K562 (cell line): ENCODE measurements around the gene SAMD10. TPM values are rescaled to one million over a fixed set of nuclear protein-coding genes. Genes with fewer than 3 reads are reported as not detected.

Experiments
- CBFA2T2 ChIP-seq: fragments of 450-650 bp; conservative IDR thresholded peaks from 2 replicates; pipeline ENCODE4 v1.6.1; 2017; ENCODE audit warnings: mild to moderate bottlenecking
- CHCHD3 ChIP-seq: fragments of 250-450 bp; sonication (Bioruptor Pico); IDR thresholded peaks from 2 replicates; pipeline ENCODE4 v2.1.2; 2022; ENCODE audit warnings: mild to moderate bottlenecking
- CSDE1 ChIP-seq, 2 experiments: fragments of 450-650 bp; IDR thresholded peaks; 2 replicates each; pipeline ENCODE4 v1.6.1; 2016; ENCODE audit warnings: mild to moderate bottlenecking in 1 of 2
- DDX20 ChIP-seq: fragments of 450-650 bp; IDR thresholded peaks from 2 replicates; pipeline ENCODE4 v1.6.1; 2016; ENCODE audit warnings: missing genetic modification characterization, low read depth, mild to moderate bottlenecking, missing compliant biosample characterization, moderate library complexity
- ELF2 ChIP-seq: fragments of 250-450 bp; sonication (Bioruptor Pico); IDR thresholded peaks from 2 replicates; pipeline ENCODE4 v1.5.0; 2021; ENCODE audit warnings: mild to moderate bottlenecking
- FIP1L1 ChIP-seq: fragments of 200-400 bp; formaldehyde crosslinking; IDR thresholded peaks from 2 replicates; pipeline ENCODE4 v1.6.1; 2018; ENCODE audit warnings: mild to moderate bottlenecking, low read depth, low read length; ENCODE audit not compliant: poor library complexity, severe bottlenecking
- FOS ChIP-seq: IDR thresholded peaks from 3 replicates; pipeline ENCODE4 v1.6.1; 2011; ENCODE audit not compliant: insufficient read length; ENCODE audit errors: extremely low read depth
- JUNB ChIP-seq: fragments of 450-650 bp; formaldehyde crosslinking; conservative IDR thresholded peaks from 2 replicates; pipeline ENCODE4 v1.4.0; 2020; ENCODE audit warnings: mild to moderate bottlenecking
- MAFK ChIP-seq: IDR thresholded peaks from 2 replicates; pipeline ENCODE4 v1.6.1; 2011; ENCODE audit warnings: low read length, improper control_type of control experiment
- MAZ ChIP-seq, 2 experiments: fragments of 450-650 bp in 1 of 2; sonication (generic) in 1 of 2; formaldehyde crosslinking; IDR thresholded peaks in 1 of 2; conservative IDR thresholded peaks in 1 of 2; 2 replicates each; pipeline versions ENCODE4 v1.4.0 to v1.5.0; 2020; ENCODE audit warnings: mild to moderate bottlenecking in 1 of 2, missing genetic modification reagents in 1 of 2
- MEF2D ChIP-seq: conservative IDR thresholded peaks from 2 replicates; pipeline ENCODE4 v1.6.1; 2016; ENCODE audit warnings: low read depth, missing genetic modification characterization, missing compliant biosample characterization
- OTX1 ChIP-seq: fragments of 450-650 bp; formaldehyde crosslinking; IDR thresholded peaks from 2 replicates; pipeline ENCODE4 v1.4.0; 2022; ENCODE audit warnings: mild to moderate bottlenecking
- POLR2AphosphoS5 ChIP-seq: IDR thresholded peaks from 2 replicates; pipeline ENCODE4 v1.6.1; 2011; ENCODE audit warnings: mild to moderate bottlenecking, low read depth, low read length, moderate library complexity; ENCODE audit not compliant: control insufficient read depth, insufficient read depth
- RBM17 ChIP-seq: fragments of 200-400 bp; formaldehyde crosslinking; IDR thresholded peaks from 2 replicates; pipeline ENCODE4 v1.6.1; 2017; ENCODE audit warnings: low read depth, mild to moderate bottlenecking, low read length, borderline replicate concordance
- RBM22 ChIP-seq: fragments of 200-400 bp; formaldehyde crosslinking; IDR thresholded peaks from 2 replicates; pipeline ENCODE4 v1.6.1; 2018; ENCODE audit warnings: low read length, low read depth; ENCODE audit not compliant: poor library complexity, severe bottlenecking
- RHOXF2B ChIP-seq: fragments of 250-450 bp; sonication (Bioruptor Pico); conservative IDR thresholded peaks from 2 replicates; pipeline ENCODE4 v1.5.1; 2021
- SAFB2 ChIP-seq: fragments of 200-400 bp; formaldehyde crosslinking; IDR thresholded peaks from 2 replicates; pipeline ENCODE4 v1.6.1; 2018; ENCODE audit warnings: borderline replicate concordance, low read length, low read depth, moderate library complexity; ENCODE audit not compliant: severe bottlenecking
- SPI1 ChIP-seq: IDR thresholded peaks from 2 replicates; pipeline ENCODE4 v1.6.1; 2011; ENCODE audit warnings: low read depth, low read length, control low read depth, borderline replicate concordance
- SRF ChIP-seq, 2 experiments: fragments of 250-450, 450-650 bp in 1 of 2; sonication (Bioruptor Pico) in 1 of 2; sonication (generic) in 1 of 2; formaldehyde crosslinking; IDR thresholded peaks; 2 replicates each; pipeline versions ENCODE4 v1.5.0 to v1.5.1; 2020 to 2022; ENCODE audit warnings: mild to moderate bottlenecking in 1 of 2, missing genetic modification reagents in 1 of 2
- TAL1 ChIP-seq: fragments of 450-650 bp; IDR thresholded peaks from 2 replicates; pipeline ENCODE4 v1.6.1; 2016; ENCODE audit warnings: mild to moderate bottlenecking
- ZNF133 ChIP-seq: fragments of 250-450 bp; sonication (Bioruptor Pico); IDR thresholded peaks from 2 replicates; pipeline ENCODE4 v1.4.0; 2020; ENCODE audit warnings: mild to moderate bottlenecking
- ZNF143 ChIP-seq: sonication (generic); formaldehyde crosslinking; IDR thresholded peaks from 2 replicates; pipeline ENCODE4 v1.9.0; 2022; ENCODE audit warnings: mild to moderate bottlenecking, missing genetic modification reagents
- ZNF175 ChIP-seq: fragments of 200-800 bp; sonication (Bioruptor generic); IDR thresholded peaks from 2 replicates; pipeline ENCODE4 v1.6.1; 2016; ENCODE audit warnings: low read depth, mild to moderate bottlenecking, missing genetic modification characterization, missing compliant biosample characterization
- ZNF76 ChIP-seq: fragments of 250-450 bp; sonication (Bioruptor Pico); IDR thresholded peaks from 2 replicates; pipeline ENCODE4 v1.4.0; 2020; ENCODE audit warnings: mild to moderate bottlenecking, moderate library complexity, borderline replicate concordance
- ZNF77 ChIP-seq: fragments of 250-450 bp; sonication (Bioruptor Pico); IDR thresholded peaks from 2 replicates; pipeline ENCODE4 v1.5.0; 2020
- polyA plus RNA-seq, 8 experiments: library from polyadenylated mRNA; depleted of rRNA in 4 of 8; stranded (reverse) in 5 of 8; unstranded in 3 of 8; fragments of >200 nt; fragmentation: Nextera tagmentation in 2 of 8; fragmentation: Illumina TruSeq in 1 of 8; extraction: Ambion mirVana in 2 of 8; extraction: Trizol in 1 of 8; gene quantifications; 2 replicates each; pipeline versions ENCODE4 v1.2.1 to v1.2.3, GENCODE V29; 2011 to 2014; ENCODE audit warnings: inconsistent platforms in 1 of 8, missing spikeins in 1 of 8
- total RNA-seq, 7 experiments: library from RNA; depleted of rRNA in 6 of 7; stranded (reverse); fragments of >200 nt in 6 of 7; fragmentation: Illumina TruSeq in 2 of 7; extraction: Trizol in 2 of 7; gene quantifications; 2 replicates each; pipeline versions ENCODE4 v1.2.1 to v1.2.3, GENCODE V29; 2011 to 2021; ENCODE audit warnings: low replicate concordance in 1 of 7
- TF ChIP-seq, protein P1 (sequence below): fragments of 250-450 bp; sonication (Bioruptor Pico); IDR thresholded peaks from 2 replicates; pipeline ENCODE4 v1.5.0; 2021
- TF ChIP-seq, protein P2 (sequence below): sonication (generic); formaldehyde crosslinking; IDR thresholded peaks from 2 replicates; pipeline ENCODE4 v1.8.0; 2022; ENCODE audit warnings: mild to moderate bottlenecking, missing genetic modification reagents

The SAMD10 gene
- total and polyA plus RNA-seq, 9 of the 15 experiments (the other 6 are each of a cell fraction or from before 2014, with no cell fraction given), result 0.37 to 15.2 (median 4.8) TPM

DNA sequence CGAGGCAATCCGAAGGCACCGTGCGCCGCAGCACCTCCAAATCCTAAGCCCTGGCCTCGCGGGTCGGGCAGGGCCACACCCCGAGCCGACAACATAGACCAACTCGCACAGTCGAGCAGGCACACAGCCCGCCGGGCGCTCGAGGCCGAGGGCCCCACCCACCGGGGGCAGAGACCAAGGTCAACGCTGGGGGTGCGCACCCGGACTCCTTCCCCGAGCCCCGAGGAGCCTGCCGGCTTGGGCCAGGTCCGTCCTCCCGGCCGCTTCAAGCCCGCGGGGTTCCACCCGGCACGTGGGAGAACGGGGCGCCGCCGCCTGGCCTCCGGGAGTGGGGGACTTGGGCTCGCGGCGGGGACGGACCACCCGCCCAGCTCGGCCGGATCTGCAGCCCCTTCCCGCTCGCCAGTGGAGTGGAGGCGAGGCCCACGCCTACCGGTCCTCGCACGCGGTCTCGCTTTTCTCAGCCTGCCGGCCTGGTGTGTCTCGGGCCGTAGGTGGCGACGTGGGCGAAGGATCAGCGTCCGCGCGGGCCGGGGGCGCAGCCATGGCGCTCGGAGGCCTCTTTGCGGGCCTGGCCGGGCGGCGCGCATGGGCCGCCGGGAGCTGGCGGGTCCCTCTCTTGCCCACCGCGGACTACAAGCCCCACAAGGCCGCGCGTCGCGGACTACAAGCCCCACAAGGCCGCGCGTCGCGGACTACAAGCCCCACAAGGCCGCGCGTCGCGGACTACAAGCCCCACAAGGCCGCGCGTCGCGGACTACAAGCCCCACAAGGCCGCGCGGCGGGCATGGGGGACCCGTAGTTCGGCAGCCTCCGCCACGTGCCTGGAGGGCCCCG is 23.4 kb downstream of the SAMD10 start, which contains the start of gene UCKL1 (continued):
- TF ChIP-seq ELF2 (CRISPR knock-in tag) (no peak), ZNF76 (CRISPR knock-in tag) (peak; percentile 93), POLR2AphosphoS5 (peak; percentile 73), CSDE1 (IDR thresholded peaks at IDR 0.05) (no peak; a peak in 1 of 4 replicates), RBM17 (no peak), ZNF175 (CRISPR knock-in tag) (peak; percentile 96), SAFB2 (no peak), FIP1L1 (peak; percentile 88), DDX20 (tag) (no peak), SPI1 (no peak), CHCHD3 (CRISPR knock-in tag) (no peak), ZNF133 (no peak), SRF (CRISPR knock-in tag; IDR thresholded peaks at IDR 0.05) (no peak; a peak in 1 of 4 replicates), ZNF77 (CRISPR knock-in tag) (no peak), MEF2D (tag) (no peak), ZNF143 (CRISPR knock-in tag) (peak; percentile 96), OTX1 (0 out of 2 replicates have a peak, but pooled peaks have one; percentile 24), MAFK (no peak), TAL1 (no peak), RHOXF2B (CRISPR knock-in tag) (no peak), JUNB (no peak), CBFA2T2 (0 out of 2 replicates have a peak, but pooled peaks have one; percentile 25), FOS (no peak), RBM22 (peak; percentile 83), MAZ (CRISPR knock-in tag; conservative IDR thresholded peaks at IDR 0.05 in 1 of 2, IDR thresholded peaks at IDR 0.05 in 1 of 2) (peak; percentile 59 to 60; a peak in 3 of 4 replicates)
- TF ChIP-seq, protein P1, sequence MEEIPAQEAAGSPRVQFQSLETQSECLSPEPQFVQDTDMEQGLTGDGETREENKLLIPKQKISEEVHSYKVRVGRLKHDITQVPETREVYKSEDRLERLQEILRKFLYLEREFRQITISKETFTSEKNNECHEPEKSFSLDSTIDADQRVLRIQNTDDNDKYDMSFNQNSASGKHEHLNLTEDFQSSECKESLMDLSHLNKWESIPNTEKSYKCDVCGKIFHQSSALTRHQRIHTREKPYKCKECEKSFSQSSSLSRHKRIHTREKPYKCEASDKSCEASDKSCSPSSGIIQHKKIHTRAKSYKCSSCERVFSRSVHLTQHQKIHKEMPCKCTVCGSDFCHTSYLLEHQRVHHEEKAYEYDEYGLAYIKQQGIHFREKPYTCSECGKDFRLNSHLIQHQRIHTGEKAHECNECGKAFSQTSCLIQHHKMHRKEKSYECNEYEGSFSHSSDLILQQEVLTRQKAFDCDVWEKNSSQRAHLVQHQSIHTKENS, result no peak
- TF ChIP-seq, protein P2, sequence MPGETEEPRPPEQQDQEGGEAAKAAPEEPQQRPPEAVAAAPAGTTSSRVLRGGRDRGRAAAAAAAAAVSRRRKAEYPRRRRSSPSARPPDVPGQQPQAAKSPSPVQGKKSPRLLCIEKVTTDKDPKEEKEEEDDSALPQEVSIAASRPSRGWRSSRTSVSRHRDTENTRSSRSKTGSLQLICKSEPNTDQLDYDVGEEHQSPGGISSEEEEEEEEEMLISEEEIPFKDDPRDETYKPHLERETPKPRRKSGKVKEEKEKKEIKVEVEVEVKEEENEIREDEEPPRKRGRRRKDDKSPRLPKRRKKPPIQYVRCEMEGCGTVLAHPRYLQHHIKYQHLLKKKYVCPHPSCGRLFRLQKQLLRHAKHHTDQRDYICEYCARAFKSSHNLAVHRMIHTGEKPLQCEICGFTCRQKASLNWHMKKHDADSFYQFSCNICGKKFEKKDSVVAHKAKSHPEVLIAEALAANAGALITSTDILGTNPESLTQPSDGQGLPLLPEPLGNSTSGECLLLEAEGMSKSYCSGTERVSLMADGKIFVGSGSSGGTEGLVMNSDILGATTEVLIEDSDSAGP (CRISPR knock-in tag), result 0 out of 2 replicates have a peak, but pooled peaks have one; percentile 33
